NCI-H226 (cell line): ENCODE measurements around the gene STK32C.
A peak's percentile ranks its signal among the peaks of the same experiment; 100 is the strongest.
"Not testable (repeated sequence)": the region's sequence is repeated elsewhere in the genome, so short reads cannot be mapped to it uniquely, and the experiment has no call there.

Source experiments
- DNase-seq: peaks from one replicate; pipeline ENCODE4 v3.0.0-alpha.2; 2015

The STK32C gene

DNA sequence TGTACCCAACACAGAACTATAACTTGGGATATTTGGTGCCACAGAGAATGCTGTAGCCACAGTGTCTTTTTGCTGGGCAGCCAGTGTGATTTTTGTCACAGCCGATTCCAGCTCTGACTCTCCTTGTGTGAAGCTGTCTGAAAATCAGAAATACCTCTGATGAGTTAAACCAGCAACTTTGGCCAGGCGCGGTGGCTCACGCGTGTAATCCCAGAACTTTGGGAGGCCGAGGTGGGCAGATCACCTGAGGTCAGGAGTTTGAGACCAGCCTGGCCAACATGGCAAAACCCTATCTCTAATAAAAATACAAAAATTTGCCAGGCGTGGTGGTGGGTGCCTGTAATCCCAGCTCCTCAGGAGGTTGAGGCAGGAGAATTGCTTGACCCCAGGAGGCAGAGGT, 30.1 kb upstream of the STK32C start:
- not testable (repeated sequence) for DNase-seq

DNA sequence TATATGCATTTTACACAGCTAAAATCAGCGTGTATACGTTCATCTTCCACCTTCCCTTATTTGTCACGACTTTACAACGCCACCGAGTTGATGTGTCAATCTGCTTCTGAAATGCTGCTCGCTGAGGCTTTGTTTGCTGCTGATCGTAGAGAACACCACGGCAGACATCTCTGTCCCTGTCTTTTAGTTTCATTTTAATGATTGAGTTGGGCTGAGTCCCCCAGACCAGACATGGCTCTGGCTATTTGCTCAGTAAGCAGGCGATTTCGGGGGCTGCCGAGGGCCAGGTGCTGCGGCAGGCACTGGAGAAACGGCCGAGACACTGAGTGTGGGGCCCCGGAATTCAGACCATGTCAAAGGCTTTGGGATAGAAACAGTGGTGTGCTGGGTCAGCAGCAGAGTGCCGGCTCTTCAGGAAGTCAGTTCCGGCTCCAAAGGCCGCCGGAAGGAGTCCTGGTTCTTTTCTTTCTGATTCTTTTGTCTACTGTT, 29.2 kb upstream of the STK32C start:
- no peak for DNase-seq

DNA sequence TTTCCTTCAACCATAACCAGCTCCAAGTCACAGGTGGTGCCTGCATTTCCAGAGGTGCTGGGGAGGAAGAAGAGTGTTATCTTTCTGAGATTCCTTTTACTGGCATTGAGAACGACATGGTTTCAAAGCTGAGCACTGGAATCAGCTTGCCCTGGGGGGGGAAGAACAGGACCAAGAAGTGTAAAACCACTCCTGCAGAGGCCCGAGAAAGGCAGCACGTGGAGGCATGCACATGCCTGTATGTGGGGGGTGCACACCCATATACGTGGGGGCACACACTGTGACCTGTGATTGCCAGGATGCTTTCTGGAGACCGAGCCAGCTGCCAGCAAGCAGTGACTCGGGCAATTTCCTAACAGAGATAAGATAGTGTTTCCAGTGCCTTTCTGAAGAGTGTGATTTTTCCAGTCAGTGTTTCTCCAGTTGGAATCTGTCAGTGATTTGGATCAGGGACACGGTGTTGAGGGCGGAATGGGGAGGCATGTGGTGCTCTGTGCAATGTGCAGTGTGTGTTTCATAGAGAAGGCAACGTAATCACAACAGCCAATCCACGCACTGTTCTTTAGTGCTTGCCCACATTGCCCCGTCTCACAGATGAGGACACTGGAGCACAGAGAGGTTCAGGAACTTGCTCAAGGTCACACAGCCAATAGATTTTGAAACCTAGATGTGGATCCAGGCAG, 28.5 kb upstream of the STK32C start:
- no peak for DNase-seq

DNA sequence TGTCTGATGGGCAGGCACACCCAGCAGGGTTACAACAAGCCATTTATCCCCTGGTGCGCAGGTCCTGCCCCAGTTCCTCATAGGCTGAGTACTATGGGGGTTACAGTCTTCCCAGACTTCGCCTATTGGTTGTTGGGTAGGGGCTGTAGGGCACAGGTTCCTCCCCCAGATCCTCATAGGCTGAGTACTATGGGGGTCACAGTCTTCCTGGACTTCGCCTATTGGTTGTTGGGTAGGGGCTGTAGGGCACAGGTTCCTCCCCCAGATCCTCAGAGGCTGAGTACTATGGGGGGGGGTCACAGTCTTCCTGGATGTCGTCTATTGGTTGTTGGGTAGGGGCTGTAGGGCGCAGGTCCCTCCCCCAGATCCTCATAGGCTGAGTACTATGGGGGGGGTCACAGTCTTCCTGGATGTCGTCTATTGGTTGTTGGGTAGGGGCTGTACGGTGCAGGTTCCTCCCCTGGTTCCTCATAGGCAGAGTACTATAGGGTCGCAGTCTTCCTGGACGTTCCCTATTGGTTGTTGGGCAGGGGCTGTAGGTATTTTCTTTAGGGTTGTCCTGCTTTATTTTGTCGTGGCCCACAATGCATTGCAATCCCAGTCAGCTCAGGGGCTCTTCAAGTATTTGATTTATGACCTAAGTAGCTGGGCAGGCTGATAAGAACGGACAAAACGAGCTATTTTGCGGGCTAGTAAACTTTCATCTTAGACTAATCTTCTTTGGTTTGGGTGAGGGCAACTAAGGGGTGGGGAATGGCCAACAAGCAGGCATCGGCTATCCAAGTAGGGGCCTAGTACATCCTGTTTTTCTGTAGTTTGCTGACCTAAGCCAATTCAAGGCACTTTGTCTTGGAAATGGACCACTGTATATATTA, 27.7 kb upstream of the STK32C start:
- peak; percentile 89 for DNase-seq

DNA sequence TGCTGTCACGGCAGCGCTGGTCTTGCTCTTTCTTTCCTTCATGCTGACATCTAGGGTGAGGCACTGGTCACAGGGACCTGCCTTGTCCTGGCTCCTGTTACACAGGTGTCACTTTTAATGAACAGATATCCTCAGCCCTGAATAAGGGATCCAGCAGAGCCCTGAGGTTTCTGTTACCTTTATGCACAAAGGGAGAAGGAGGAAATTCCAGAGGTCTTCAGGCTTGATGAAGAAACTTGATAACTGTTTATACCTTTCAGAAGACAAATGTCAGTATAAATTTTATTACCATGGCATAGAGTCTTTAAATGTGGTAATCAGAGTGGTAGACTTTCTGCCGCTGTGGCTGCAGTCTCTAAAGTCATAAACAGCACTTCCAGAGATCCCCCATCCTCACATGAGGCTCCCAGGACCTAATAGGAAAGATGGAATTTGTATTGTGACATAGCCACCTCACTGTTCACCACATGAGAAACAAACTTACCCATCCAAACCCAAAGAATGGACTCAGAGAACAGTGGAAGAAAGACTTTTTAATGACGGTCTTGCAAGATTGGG, 27.0 kb upstream of the STK32C start:
- no peak for DNase-seq

DNA sequence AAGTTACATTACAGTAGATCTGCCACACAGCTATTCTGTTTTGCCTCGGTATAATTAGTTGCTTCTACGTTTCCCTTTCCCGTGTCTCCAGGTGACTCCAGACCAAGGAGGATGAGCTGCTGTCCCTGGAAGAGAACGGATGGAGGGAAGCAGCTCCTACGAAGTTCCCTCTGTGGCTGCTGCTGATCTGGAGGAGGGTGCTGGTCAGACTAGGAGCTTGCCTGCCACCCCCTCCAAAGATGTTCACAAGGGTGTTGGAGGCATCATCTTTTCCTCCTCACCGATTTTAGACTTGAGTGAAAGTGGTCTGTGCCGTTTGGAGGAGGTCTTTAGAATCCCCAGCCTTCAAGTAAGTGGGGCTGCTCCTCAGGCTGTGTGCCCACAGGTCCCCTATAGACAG, 25.6 kb upstream of the STK32C start:
- no peak for DNase-seq

DNA sequence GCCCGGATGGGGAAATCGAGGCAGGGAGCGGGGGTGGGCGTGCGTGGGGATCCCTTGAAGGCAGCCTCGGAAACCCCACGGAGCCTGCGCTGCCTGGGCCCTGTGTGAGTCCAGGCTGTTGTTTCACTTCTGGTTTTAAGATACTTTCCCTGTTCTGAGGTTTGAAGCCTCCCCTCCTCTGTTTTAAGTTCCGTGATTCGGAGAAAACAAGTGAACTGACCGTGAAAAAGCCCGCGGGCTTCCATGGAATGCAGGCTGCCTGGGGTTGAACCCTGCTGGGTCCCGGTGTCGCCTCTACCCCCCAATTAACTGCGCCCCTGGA, 24.6 kb upstream of the STK32C start:
- DNase-seq, result no peak

DNA sequence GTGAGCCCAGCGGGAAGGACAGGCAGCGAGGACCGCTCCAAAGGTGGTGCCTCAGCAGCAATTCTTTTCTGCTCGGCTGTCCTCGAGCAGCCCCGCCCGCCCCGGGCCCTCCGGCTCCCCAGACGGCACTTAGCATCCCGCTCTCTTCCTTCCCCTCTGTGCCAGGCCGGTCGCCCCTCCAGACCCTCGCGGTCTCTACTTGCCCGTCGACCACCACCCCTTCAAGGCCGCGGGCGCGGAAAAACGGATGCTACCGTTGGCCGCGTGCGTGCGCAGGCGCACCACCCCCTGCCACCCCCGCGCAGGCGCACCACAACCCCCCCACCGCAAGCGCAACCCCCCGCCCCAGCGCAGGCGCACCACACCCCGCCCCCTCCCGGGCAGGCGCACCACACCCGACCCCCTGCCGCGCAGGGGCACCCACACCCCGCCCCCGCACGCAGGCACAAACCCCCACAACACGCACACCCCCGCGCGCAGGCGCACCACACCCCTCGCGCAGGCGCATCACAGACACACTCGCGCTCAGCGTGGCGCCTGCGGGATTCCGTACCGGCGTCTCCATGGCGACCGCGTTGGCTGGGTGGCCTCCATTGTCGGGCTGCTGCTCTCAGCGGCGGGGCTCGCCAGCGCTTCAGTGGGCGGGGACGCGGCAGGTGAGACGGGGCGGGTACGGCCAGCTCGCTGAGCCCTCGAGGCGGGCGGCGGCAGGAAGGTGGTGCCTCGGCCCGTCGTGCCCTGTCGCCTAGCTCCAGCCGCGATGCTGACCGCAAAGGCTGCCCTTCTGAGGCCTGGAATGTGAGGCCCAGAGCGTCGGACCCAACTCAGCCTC, 24.1 kb upstream of the STK32C start, which contains the start of gene LRRC27:
LRRC27 (plus strand) TSS at position 593 of the 832 bp plus-strand sequence. CDS start 1,332 bp downstream, outside the sequence.
- DNase-seq, result peak; percentile 79

DNA sequence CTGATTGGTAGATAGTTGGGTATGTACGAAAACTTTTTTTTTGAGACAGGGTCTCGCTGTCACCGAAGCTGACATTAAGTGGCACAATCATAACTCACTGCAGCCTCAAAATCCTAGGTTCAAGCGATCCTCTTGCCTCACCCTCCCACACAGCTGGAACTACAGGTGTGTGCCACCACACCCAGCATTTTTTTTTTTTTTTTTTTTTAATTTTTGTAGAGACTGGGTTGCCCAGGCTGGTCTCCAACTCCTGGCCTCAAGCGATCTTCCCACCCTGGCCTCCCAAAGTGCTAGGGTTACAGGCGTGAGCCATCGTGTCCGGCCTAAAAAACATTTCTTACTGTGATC, 22.7 kb upstream of the STK32C start:
- no peak for DNase-seq

DNA sequence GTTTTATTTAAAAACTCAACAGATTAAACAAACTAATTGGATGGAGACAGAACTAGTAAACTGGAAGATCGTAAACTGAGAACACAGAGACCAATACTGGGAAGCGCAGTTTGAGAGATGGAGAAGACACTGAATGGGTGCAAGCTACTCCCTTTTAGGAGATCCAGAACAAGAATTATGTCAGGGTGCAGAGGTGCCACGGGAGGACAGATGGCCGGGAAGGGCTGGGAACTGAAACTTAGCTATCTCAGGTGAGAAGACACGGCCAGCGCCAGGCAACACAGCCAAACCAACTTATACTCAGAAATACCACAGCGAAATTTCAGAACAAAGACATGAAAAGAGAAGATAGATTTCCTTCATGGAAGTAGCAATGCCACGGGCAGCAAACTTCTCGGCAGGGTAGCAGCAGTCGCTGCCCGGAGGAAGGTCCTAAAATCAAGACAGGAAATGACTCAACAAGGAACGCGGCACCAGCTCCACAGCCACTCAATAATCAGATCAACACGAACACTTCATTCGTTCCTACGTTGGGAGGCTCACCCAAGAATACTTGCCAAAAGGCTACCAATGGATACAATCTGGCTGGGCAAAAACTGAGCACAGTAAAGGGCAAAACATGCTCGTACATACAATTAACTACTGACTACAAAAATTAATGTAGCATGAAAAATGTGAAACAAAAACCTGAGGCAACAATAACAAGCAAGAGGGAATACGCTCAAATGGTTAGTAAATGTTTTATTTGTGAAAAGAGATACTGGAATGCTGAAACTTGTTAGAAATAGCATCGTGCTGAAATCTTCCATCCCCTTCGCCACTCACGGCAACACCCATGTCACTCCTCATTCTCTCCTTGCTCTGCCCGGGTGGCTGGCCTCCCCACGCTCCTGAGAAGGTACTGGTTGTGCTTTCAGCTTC, 22.1 kb upstream of the STK32C start:
- DNase-seq, result no peak

DNA sequence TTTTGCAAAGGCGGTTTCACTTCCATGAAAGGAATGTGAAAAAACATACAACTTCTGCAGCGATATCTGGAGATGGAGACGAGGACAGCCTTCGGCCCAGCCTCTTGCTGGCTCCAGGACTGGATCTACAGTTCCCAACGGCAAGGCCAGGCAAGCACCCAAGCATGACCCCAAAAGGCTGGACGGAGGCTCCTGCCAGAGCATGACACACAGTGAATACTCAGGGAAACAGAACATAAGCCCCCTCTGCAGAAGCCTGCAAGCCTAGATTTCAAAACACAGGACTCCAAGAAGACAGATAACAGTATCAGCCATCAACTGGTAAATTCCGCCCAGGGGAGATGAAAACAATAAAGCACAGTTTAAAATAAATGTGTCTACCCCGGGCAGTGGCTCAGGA, 21.0 kb upstream of the STK32C start:
- DNase-seq, result no peak

DNA sequence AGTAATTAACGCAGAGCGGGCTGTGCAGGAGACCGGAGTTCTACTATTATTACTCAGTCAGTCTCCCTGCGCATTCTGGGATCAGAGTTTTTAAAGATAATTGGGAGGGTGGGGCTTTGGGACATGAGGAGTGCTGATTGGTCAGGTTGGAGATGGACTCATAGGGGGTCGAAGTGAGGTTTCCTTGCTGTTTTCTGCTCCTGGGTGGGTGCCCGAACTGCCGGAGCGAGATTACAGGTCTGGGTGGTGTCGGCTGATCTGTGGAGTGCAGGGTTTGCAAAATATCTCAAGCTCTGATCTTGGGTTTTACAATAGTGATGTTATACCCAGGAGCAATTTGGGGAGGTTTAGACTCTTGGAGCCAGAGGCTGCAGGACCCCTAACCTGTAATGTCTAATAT, 20.4 kb upstream of the STK32C start:
- no peak for DNase-seq

DNA sequence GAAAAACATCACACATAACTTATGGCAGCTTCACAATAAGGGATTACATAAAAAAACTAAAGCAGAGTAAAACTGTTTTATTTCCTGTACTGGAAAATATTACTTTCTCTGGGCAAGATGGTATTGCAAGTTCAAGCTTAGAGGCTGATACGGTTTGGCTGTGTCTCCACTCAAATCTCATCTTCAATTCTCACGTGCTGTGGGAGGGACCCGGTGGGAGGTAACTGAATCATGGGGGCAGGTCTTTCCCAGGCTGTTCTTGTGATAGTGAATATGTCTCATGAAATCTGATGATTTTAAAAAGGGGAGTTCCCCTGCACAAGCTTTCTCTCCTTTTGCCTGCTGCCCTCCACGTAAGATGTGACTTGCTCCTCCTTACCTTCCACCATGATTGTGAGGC, 19.2 kb upstream of the STK32C start:
- DNase-seq, result no peak

DNA sequence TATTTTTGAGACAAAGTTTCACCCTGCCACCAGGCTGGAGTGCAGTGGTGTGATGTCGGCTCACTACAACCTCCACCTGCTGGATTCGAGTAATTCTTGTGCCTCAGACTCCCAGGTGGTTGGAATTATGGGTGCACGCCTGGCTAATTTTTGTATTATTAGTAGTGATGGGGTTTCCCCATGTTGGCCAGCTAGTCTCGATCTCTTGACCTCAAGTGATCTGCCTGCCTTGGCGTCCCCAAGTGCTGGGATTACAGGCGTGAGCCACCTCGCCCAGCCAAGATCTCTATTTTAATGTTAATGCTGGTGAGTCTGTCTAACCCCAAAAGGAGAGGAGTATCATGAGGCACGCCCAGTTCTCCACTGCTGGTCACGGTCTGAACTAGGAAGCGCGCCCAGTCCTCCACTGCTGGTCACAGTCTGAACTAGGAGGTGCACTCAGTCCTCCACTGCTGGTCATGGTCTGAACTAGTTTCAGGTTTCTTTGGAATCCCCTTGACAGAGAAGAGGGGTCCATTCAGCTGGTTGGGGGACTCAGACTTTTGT, 18.7 kb upstream of the STK32C start:
- no peak for DNase-seq

DNA sequence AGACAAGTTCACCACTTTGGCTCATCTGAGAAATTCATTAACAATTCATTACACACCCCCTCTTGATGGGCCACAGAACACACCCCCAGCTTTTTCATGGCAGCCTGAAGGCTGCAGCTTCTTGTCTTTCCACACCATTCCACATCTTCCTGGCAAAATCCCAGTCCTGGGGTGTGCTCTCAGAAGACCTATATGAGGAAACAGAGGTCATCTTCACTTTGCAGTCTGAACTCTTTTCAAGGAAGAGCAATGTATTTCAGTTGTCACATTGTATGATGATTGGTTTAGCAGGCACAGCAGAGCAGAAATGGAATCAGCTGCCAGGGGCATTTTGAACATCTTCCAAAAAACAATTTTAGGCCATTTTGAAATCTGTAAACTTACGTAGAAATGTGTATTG, 16.4 kb upstream of the STK32C start:
- no peak for DNase-seq

DNA sequence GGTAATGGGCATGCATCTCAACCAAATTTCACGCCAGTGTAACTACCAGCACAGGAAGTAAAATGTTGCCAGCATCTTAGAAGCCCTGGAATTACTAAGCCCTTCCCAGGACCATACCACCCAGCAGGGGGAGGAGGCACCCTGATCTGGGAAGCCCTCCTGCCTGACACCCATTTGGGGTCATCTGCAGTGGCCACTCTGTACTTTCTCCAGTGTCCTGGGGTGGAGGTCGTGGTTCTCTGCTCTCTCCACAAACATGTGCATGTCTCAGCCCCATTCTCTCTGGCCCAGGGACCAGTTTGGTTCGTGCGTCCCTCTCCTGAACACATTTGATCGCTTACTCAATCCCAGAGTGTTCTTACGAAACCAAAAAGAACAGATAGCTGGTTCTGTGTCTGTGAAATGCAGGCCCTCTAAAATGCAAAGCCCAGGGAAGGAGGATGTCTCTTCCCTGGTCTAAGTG, 14.9 kb upstream of the STK32C start:
- peak; percentile 33 for DNase-seq

DNA sequence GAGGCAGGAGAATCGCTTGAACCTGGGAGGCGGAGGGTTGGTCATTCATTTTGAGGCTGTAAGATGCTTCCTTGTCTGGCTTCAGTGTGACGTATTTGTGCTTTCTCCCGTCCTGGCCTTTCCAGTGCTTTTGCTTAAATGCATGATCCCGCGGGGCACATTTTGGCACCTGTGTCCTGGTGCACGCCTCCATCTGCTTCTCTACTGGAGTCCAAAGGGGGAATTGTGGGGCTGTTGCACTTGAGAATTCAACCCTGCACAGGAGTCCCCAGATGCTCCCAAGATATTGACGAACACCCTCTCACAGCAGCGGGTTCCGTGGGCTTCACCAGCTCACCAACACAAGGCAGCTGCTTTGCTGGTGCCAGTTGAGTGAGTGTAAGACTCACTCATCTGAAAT, 14.0 kb upstream of the STK32C start:
- no peak for DNase-seq

DNA sequence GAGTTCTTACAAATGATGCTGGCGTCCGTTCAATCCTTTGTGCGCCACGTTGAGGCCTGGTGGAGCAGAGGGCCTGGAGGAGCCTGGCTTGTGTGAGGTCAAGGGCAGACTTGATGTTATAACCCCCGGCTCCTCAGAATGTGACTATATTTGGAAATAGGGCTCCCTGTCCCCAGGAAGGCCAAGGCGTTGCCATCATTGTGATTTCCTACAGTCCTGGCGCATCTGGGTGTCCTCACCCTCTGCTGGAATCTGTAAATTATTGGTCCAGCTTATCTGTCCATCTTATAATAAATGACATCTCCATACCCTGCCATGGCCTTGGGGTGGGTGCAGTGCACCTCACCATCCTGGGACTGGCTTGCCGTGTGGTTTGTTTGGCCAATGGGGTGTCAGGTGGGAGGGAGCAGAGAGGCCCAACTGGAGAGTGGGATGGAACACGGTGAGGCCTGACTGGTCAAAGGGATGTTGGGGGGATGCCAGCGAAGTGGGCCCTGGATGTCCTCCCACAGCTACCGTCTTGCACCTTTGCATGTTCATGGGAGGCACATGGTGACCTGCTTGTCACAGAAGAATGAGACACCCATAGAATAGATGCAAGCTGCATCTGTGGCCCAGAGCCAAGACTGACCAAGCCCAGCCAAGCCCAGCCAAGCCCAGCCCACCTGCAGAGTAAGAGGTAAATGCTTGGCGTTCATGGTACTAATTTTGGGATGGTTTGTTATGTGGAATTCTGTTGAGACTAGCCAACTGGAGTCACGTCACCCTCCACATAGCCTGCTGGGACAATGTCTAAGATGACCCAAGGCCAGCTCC, 13.1 kb upstream of the STK32C start:
- no peak for DNase-seq

DNA sequence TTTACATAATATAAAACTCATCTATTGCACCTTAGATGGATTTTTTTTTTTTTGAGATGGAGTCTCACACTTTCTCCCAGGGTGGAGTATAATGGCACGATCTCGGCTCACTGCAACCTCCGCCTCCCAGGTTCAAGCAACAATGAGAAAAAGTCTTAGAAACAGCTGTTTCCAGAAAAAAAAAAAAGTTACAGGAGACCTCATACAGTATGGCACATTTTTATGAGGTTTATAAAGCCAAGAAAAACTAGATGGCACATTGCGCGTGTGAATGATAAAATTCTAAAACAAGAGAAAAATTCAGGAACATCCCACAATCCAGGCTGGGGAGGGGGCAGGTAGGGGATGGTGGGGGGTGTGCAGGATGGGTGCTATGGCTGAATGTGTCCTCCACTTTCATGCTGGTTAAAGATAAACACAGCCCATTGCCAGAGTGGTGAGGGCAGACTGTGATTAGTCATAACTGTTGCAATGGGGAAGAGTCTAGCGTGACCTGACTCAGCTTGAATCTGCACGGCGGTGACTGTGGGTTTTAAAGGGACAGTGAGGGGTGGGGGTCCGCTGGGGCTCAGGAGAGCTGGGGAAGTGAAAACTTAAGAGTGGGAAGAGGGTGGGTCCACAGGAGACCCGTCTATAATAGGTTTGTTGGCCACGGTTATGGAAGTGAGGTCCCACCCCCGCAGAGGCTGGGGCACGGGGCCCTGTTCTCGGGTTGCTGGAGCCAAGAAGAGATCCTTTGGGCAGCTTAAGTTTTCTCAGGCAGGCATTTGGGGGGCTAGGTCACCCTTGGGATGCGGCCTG, 12.3 kb upstream of the STK32C start:
- DNase-seq, result peak; percentile 53

DNA sequence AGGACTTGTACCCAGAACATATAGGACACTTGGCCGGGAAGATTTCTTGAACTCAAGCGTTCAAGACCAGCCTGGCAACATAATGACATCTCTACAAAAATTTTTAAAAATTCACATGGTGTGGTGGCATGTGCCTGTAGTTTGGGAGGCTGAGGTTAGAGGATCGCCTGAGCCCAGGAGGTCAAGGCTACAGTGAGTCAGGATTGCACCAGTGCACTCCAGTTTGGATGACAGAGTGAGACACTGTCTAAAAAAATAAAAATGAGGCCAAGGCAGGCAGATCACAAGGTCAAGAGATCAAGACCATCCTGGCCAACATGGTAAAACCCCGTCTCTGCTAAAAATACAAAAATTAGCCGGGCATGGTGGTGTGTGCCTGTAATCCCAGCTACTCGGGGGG, 9.7 kb upstream of the STK32C start:
- not testable (repeated sequence) for DNase-seq
